Measurements from ENCODE around the gene ADAM30.

DNA sequence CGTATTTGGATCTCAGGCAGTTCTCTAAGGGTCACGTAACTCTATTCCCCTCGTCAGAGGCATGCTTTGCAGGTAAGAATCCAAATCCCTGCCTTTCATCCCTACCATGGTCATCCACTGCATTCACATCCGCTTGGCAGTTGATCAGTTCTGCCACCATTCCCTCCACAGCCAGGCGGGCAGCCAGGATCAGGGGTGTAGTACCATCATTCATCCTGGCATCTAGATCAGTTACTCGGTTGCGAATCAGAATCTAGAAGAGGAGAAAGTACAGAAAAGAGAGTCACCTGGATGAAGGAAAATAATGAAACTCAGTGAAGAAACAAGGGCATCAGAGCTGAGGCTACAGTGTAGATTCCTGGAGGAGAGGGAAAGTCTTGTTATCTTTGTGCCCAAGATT, 22.0 kb upstream of the ADAM30 start:
- TF ChIP-seq PCBP1 (IDR thresholded peaks at IDR 0.05; ENCODE audit: borderline replicate concordance, low read depth, low read length) (no peak), TARDBP (CRISPR knock-in tag; IDR thresholded peaks at IDR 0.05) (no peak), EZH2 (conservative IDR thresholded peaks at IDR 0.05; ENCODE audit: low read depth, low read length) (no peak), CBX5 (CRISPR knock-in tag; IDR thresholded peaks at IDR 0.05; ENCODE audit: borderline replicate concordance) (no peak), PHF20 (CRISPR knock-in tag; IDR thresholded peaks at IDR 0.05) (no peak), SPEN (CRISPR knock-in tag; IDR thresholded peaks at IDR 0.05; ENCODE audit: low read depth) (no peak), POLR2A (IDR thresholded peaks at IDR 0.05; ENCODE audit: insufficient read depth in 1 of 2, low read depth in 2 of 2, low read length in 2 of 2) (no peak)

Data from HepG2 (cell line).